ENCODE measurements around the gene FTL. TPM values are rescaled to one million over a fixed set of nuclear protein-coding genes. Genes with fewer than 3 reads are reported as not detected.

FTL gene
- polyA plus RNA-seq, 6 donors from 2014 or later: 5,752 to 7,301 (median 6,284) TPM

- DNase-seq (no peak), ATAC-seq (ENCODE audit: low read depth in 2 of 2) (no peak)
- Mint-ChIP-seq H3K9me3 (no peaks in the 10 kb centered on the region), H3K4me1 (peaks cover 13 to 33% (median 22%) of the 10 kb centered on the region in 3 donors), H3K36me3 (no peaks in the 10 kb centered on the region), H3K27me3 (peaks cover 0 to 8% (median 0%) of the 10 kb centered on the region in 3 donors), H3K27ac (peak overlapping the region in 2 of 6 donors; percentile 52 to 90), H3K4me3 (peak overlapping the region in 4 of 8 donors; percentile 27 to 75 (median 43))
These were observed 51.1 kb downstream of the FTL start for GRCh38 chr19:49016067-49016839.

Other genes starting within 250 kb of the FTL start
- under 1 TPM in 5 of 6 donors, not detected in 1; 0.21 to 0.70 (median 0.31) TPM for gene MAMSTR, start 245.6 kb upstream of the FTL start, polyA plus RNA-seq (ENCODE audit: low read depth in 6 of 6)
- gene RASIP1, start 224.7 kb upstream of the FTL start, polyA plus RNA-seq (ENCODE audit: low read depth in 6 of 6): under 1 TPM in 1 of 6 donors, not detected in 5; 0.48 TPM
- gene IZUMO1, start 218.4 kb upstream of the FTL start, polyA plus RNA-seq (ENCODE audit: low read depth in 6 of 6): not detected
- not detected for gene FUT1, start 212.7 kb upstream of the FTL start, polyA plus RNA-seq (ENCODE audit: low read depth in 6 of 6)
- not detected for gene FGF21, start 209.8 kb upstream of the FTL start, polyA plus RNA-seq (ENCODE audit: low read depth in 6 of 6)
- gene BCAT2, start 154.3 kb upstream of the FTL start, polyA plus RNA-seq (ENCODE audit: low read depth in 6 of 6): 10 to 100 TPM; 16.3 to 29.5 (median 22.2) TPM
- gene HSD17B14, start 128.8 kb upstream of the FTL start, polyA plus RNA-seq (ENCODE audit: low read depth in 6 of 6): 1 to 10 TPM in 4 of 6 donors, under 1 TPM in 1, not detected in 1; 1.00 to 3.3 (median 1.4) TPM
- gene PLEKHA4, start 96.7 kb upstream of the FTL start, polyA plus RNA-seq (ENCODE audit: low read depth in 6 of 6): 10 to 100 TPM in 1 of 6 donors, 1 to 10 TPM in 5; 4.4 to 15.3 (median 8.7) TPM
- gene PPP1R15A, start 92.9 kb upstream of the FTL start, polyA plus RNA-seq (ENCODE audit: low read depth in 6 of 6): 100 to 1,000 TPM in 5 of 6 donors, 10 to 100 TPM in 1; 98.9 to 436 (median 172) TPM
- gene TULP2, start 66.6 kb upstream of the FTL start, polyA plus RNA-seq (ENCODE audit: low read depth in 6 of 6): not detected
- 10 to 100 TPM; 48.8 to 90.6 (median 54.6) TPM for gene NUCB1, start 65.0 kb upstream of the FTL start, polyA plus RNA-seq (ENCODE audit: low read depth in 6 of 6)
- gene DHDH, start 31.6 kb upstream of the FTL start, polyA plus RNA-seq (ENCODE audit: low read depth in 6 of 6): under 1 TPM in 1 of 6 donors, not detected in 5; 0.32 TPM
- 10 to 100 TPM; 56.0 to 88.2 (median 68.3) TPM for gene BAX, start 10.4 kb upstream of the FTL start, polyA plus RNA-seq (ENCODE audit: low read depth in 6 of 6)
- 10 to 100 TPM; 16.0 to 24.1 (median 20.5) TPM for gene GYS1, start 28.0 kb downstream of the FTL start, polyA plus RNA-seq (ENCODE audit: low read depth in 6 of 6)
- 10 to 100 TPM; 39.7 to 63.2 (median 50.0) TPM for gene RUVBL2, start 28.6 kb downstream of the FTL start, polyA plus RNA-seq (ENCODE audit: low read depth in 6 of 6)
- gene LHB, start 51.8 kb downstream of the FTL start, polyA plus RNA-seq (ENCODE audit: low read depth in 6 of 6): not detected
- gene CGB3, start 59.0 kb downstream of the FTL start, polyA plus RNA-seq (ENCODE audit: low read depth in 6 of 6): not detected
- gene CGB2, start 66.6 kb downstream of the FTL start, polyA plus RNA-seq (ENCODE audit: low read depth in 6 of 6): not detected
- gene CGB1, start 71.6 kb downstream of the FTL start, polyA plus RNA-seq (ENCODE audit: low read depth in 6 of 6): not detected
- not detected for gene CGB5, start 78.5 kb downstream of the FTL start, polyA plus RNA-seq (ENCODE audit: low read depth in 6 of 6)
- not detected for gene CGB8, start 83.8 kb downstream of the FTL start, polyA plus RNA-seq (ENCODE audit: low read depth in 6 of 6)
- gene CGB7, start 92.4 kb downstream of the FTL start, polyA plus RNA-seq (ENCODE audit: low read depth in 6 of 6): not detected
- gene NTF4, start 99.5 kb downstream of the FTL start, polyA plus RNA-seq (ENCODE audit: low read depth in 6 of 6): not detected
- gene KCNA7, start 107.4 kb downstream of the FTL start, polyA plus RNA-seq (ENCODE audit: low read depth in 6 of 6): not detected
- 10 to 100 TPM; 29.8 to 63.5 (median 41.6) TPM for gene SNRNP70, start 120.1 kb downstream of the FTL start, polyA plus RNA-seq (ENCODE audit: low read depth in 6 of 6)
- gene LIN7B, start 149.1 kb downstream of the FTL start, polyA plus RNA-seq (ENCODE audit: low read depth in 6 of 6): 1 to 10 TPM in 5 of 6 donors, not detected in 1; 2.8 to 5.0 (median 3.5) TPM
- 1 to 10 TPM; 2.8 to 6.3 (median 5.8) TPM for gene C19orf73, start 153.8 kb downstream of the FTL start, polyA plus RNA-seq (ENCODE audit: low read depth in 6 of 6)
- gene PPFIA3, start 154.2 kb downstream of the FTL start, polyA plus RNA-seq (ENCODE audit: low read depth in 6 of 6): under 1 TPM in 2 of 6 donors, not detected in 4; 0.23 to 0.26 TPM
- gene HRC, start 190.1 kb downstream of the FTL start, polyA plus RNA-seq (ENCODE audit: low read depth in 6 of 6): not detected
- under 1 TPM in 1 of 6 donors, not detected in 5; 0.45 TPM for gene TRPM4, start 192.5 kb downstream of the FTL start, polyA plus RNA-seq (ENCODE audit: low read depth in 6 of 6)